ENCODE results near the gene TBC1D12. TPM values are rescaled to one million over a fixed set of nuclear protein-coding genes. Genes with fewer than 3 reads are reported as not detected.

The TBC1D12 gene
- total RNA-seq, 6 experiments from 2014 or later: 4.9 to 7.1 (median 5.4) TPM

GRCh38 chr10:94487575-94487974, 85.2 kb downstream of the TBC1D12 start:
- peaks cover 29% of the 10 kb centered on the region for H3K36me3 Mint-ChIP-seq (ENCODE audit: low read depth)
- no peak for DNase-seq
- H3K4me3 Mint-ChIP-seq: no peak overlapping the region
- H3K27ac Mint-ChIP-seq: no peak overlapping the region
- peaks cover 13% of the 10 kb centered on the region for H3K9me3 Mint-ChIP-seq
- TF ChIP-seq CTCF (IDR thresholded peaks at IDR 0.05): no peak
- peaks cover 7% of the 10 kb centered on the region for H3K4me1 Mint-ChIP-seq (ENCODE audit: low read depth)
- H3K27me3 Mint-ChIP-seq (ENCODE audit: insufficient read depth): no peaks in the 10 kb centered on the region

GRCh38 chr10:94489107-94489506, 86.8 kb downstream of the TBC1D12 start:
- no peak overlapping the region for H3K27ac Mint-ChIP-seq

GRCh38 chr10:94489976-94490788, 87.8 kb downstream of the TBC1D12 start:
- H3K4me1 Mint-ChIP-seq (ENCODE audit: low read depth): peaks cover 7% of the 10 kb centered on the region
- no peak for DNase-seq
- H3K36me3 Mint-ChIP-seq (ENCODE audit: low read depth): peaks cover 8% of the 10 kb centered on the region; the same call in 1 of the 2 replicates
- H3K4me3 Mint-ChIP-seq: no peak overlapping the region
- no peaks in the 10 kb centered on the region for H3K9me3 Mint-ChIP-seq
- H3K27me3 Mint-ChIP-seq (ENCODE audit: insufficient read depth): no peaks in the 10 kb centered on the region
- no peak overlapping the region for H3K27ac Mint-ChIP-seq
- no peak for TF ChIP-seq CTCF (IDR thresholded peaks at IDR 0.05)

More at GRCh38 chr10:94489107-94489506, 86.8 kb downstream of the TBC1D12 start:
- peaks cover 7% of the 10 kb centered on the region; the same call in 1 of the 2 replicates for H3K9me3 Mint-ChIP-seq
- peaks cover 14% of the 10 kb centered on the region; the same call in 1 of the 2 replicates for H3K36me3 Mint-ChIP-seq (ENCODE audit: low read depth)
- no peaks in the 10 kb centered on the region for H3K27me3 Mint-ChIP-seq (ENCODE audit: insufficient read depth)
- no peak overlapping the region for H3K4me3 Mint-ChIP-seq
- H3K4me1 Mint-ChIP-seq (ENCODE audit: low read depth): peaks cover 7% of the 10 kb centered on the region
- TF ChIP-seq CTCF (IDR thresholded peaks at IDR 0.05): no peak
- DNase-seq: no peak

GRCh38 chr10:94490789-94491039, 88.4 kb downstream of the TBC1D12 start:
- Mint-ChIP-seq H3K4me1 (ENCODE audit: low read depth) (peaks cover 10% of the 10 kb centered on the region), H3K4me3 (no peak overlapping the region), H3K27me3 (ENCODE audit: insufficient read depth) (no peaks in the 10 kb centered on the region), H3K27ac (no peak overlapping the region), H3K9me3 (no peaks in the 10 kb centered on the region), H3K36me3 (ENCODE audit: low read depth) (peaks cover 8% of the 10 kb centered on the region; the same call in 1 of the 2 replicates)
- TF ChIP-seq CTCF (IDR thresholded peaks at IDR 0.05): no peak
- DNase-seq: no peak

- Mint-ChIP-seq H3K36me3 (ENCODE audit: low read depth) (no peaks in the 10 kb centered on the region), H3K4me3 (no peak overlapping the region)
These were observed 91.1 kb downstream of the TBC1D12 start for GRCh38 chr10:94493463-94493862.

More at GRCh38 chr10:94493463-94493862, 91.1 kb downstream of the TBC1D12 start:
- no peak for TF ChIP-seq CTCF (IDR thresholded peaks at IDR 0.05)
- no peak for DNase-seq
- Mint-ChIP-seq H3K9me3 (no peaks in the 10 kb centered on the region), H3K27ac (no peak overlapping the region), H3K4me1 (ENCODE audit: low read depth) (peaks cover 21% of the 10 kb centered on the region), H3K27me3 (ENCODE audit: insufficient read depth) (no peaks in the 10 kb centered on the region)
